OCI-LY1 (cell line): ENCODE data around the gene TPST1.

Experiments used
- EZH2 ChIP-seq: fragments of 200-600 bp; sonication (generic), shearing (Covaris generic); IDR thresholded peaks from 2 replicates; pipeline ENCODE4 v1.8.0; 2017; ENCODE audit warnings: borderline replicate concordance, mixed run types, mild to moderate bottlenecking, antibody characterized with exemption, low read length, moderate library complexity, mixed read lengths
- TF ChIP-seq, protein P1 (sequence below): fragments of 200-600 bp; sonication (generic), shearing (Covaris generic); IDR thresholded peaks from 2 replicates; pipeline ENCODE4 v1.5.1; 2017; ENCODE audit warnings: mild to moderate bottlenecking, antibody characterized with exemption, low read length, moderate library complexity, mixed read lengths

DNA sequence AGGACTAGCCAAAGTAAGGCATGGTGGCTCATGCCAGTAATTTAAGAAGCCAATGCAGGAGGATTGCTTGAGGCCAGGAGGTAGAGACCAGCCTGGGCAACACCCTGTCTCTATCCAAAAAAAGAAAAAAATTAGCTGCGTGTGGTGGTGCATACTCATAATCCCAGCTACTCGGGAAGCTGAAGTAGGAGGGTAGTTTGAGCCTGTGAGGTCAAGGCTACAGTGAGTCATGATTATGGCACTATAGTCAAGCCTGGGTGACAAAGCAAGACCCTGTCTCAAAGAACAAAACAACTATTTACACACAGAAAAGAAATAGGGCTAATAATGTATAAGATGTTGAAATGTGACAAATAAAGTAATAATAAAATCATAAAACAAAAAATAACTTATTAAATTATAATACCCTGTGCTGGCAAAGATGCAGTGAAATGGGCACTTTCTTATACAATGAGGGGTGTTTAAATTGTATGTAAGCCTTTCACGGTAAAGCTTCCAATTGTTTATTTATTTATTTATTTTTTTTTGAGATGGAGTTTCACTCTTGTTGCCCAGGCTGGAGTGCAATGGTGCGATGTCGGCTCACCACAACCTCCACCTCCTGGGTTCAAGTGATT, 175.2 kb downstream of the TPST1 start:
- TF ChIP-seq, protein P1, sequence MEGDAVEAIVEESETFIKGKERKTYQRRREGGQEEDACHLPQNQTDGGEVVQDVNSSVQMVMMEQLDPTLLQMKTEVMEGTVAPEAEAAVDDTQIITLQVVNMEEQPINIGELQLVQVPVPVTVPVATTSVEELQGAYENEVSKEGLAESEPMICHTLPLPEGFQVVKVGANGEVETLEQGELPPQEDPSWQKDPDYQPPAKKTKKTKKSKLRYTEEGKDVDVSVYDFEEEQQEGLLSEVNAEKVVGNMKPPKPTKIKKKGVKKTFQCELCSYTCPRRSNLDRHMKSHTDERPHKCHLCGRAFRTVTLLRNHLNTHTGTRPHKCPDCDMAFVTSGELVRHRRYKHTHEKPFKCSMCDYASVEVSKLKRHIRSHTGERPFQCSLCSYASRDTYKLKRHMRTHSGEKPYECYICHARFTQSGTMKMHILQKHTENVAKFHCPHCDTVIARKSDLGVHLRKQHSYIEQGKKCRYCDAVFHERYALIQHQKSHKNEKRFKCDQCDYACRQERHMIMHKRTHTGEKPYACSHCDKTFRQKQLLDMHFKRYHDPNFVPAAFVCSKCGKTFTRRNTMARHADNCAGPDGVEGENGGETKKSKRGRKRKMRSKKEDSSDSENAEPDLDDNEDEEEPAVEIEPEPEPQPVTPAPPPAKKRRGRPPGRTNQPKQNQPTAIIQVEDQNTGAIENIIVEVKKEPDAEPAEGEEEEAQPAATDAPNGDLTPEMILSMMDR, result no peak
- TF ChIP-seq EZH2, result no peak
